ENCODE data around the gene FRAS1.

Gene FRAS1

DNA sequence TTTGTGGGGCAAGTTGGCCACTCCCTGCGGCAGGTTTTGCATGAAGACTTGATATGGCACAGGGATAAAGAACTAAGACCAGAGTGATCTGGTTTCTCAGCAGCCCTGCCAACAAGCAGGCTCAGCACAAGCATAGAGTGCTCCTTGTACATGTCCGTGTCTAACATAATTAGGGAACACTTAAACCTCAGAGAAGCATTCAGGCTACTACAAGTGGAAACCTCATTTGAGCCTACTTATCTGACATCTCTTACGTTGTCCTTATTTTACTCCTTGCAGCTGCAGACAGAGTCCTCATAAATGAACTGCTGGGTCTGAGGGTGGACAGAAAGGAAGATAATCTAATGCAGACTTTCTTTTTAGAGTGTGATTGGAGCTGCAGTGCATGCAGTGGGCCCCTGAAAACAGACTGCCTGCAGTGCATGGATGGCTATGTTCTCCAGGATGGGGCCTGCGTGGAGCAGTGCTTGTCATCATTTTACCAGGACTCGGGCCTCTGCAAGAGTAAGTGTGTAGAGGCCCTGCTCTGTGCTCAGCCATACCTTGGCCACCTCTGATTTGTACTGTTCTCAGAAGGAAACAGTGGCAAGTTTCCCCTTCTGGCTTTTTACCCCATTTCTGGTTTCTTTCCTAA lies 315.3 kb downstream of the FRAS1 start:
- no peak for DNase-seq (ENCODE audit: low spot score)

DNA sequence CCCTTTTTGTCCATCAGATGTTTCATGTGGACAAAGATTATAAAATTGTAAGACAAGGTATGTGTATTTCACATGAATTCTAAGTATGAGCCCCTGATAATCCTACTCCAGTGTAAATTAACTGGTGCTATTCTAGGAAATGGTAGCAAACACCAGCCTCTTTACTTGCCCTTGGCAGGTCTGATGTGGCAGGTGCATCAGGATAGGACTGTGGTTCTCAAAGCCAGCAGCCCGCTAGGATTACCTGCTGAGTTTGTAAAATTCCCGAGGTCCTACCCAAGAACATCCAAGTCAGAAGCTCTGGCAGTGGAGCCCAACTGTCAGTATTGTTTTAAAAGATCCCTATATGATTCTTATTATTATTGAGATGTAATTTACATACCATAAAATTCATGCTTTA lies 320.4 kb downstream of the FRAS1 start:
- no peak for DNase-seq (ENCODE audit: low spot score)

GRCh38 chr4:78379040-78379439 lies 321.9 kb downstream of the FRAS1 start:
- no peak for DNase-seq (ENCODE audit: low spot score)

DNA sequence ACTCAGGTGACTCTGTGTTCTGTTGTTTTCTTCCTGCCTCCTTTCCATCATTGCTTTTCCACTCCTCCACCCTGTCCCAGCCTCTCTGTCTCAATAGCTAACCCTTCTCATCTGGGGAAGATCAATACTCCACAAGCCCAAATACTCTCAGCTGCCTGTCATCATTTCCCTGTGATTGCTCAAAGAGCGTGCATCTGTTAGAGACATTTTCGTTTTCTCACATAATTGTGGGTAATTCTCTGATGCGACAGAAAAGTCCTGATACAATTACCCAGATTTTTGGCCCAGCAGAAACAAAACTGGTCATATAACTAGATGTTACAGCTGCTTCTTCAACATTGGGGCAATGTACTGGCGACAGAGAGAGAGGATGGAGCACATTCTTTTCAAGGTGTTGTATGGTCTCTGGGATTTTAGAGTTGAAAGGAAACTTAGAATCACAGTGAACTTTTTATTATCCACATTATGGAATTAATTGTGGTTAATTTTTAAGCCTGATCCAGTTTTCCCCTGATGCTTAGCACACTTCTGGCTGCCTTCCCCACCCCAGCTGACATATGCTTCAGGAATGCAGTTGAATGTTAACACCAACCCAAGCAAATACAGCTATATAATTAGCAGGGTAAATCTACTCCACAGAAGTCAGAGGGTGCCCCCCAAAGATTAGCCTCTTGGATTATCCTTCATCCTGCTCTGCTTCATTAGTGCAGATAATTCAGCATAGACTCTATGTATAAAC lies 323.0 kb downstream of the FRAS1 start:
- no peak for DNase-seq (ENCODE audit: low spot score)

DNA sequence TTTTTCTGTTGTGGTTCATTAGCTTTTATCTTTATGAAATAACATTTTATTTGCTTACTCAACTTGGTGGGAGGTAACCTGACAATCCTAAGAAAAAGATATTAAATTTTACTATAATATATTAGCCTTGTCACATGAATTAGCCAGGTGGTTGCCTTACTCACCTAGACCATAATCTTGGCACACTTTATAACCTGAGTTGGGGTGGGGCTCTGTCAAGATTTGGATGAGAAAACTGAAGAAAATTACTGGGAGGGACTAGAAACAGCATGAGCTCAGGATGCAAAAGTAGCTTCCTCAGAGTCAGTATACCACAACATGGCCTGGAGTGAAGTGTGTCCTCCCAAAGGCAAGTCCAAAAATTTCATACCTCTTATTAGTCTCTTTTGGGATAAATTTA lies 329.6 kb downstream of the FRAS1 start:
- no peak for DNase-seq (ENCODE audit: low spot score)

- DNase-seq (ENCODE audit: low spot score) = no peak
These were observed 338.5 kb downstream of the FRAS1 start for GRCh38 chr4:78395642-78396041.

DNA sequence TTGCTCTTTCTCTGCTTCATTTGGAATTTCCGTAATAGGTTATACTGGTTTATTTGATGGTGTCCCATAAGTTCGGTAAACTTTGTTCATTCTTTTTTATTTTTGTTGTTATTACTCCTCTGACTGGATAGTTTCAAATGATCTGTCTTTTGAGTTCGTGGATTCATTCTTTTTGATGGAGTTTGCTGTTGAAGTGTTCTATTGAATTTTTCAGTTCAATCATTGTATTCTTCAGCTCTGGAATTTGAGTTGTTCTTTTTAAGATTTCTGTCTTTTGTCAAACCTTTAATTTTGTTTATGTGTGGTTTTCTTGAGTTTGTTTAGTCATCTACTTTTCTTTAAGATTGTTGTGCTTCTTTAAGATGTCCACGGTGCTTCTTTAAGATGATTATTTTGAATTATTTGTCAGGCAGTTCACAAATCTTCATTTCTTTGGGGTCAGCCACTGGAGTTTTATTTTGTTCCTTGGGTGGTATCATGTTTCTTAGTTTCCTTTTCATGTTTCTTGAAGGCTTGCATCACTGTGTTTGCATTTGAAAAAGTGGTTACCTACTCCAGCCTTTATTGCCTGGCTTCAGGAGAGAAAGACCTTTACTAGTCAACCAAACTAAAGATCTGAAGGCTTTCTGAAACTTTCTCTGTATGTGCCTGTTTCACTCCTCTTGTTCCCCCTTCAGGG lies 339.6 kb downstream of the FRAS1 start:
- DNase-seq (ENCODE audit: low spot score) = no peak

DNA sequence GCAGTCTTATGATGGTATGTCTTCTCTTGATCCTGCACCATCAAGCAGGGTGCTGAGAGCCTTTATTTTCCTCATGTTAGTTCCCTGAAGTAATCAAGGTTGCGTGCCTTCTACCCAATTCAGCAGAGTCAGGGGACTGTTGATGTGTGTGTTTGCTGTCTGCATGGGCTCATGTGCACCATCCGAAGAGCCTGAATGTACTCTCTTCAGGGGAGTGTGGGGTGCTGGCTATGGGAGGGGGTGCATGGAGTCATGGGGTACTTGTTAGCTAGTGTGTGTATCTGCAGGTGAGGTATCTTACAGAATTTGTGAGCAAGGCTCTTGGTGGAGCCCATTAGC lies 340.1 kb downstream of the FRAS1 start:
- DNase-seq (ENCODE audit: low spot score) = no peak

DNA sequence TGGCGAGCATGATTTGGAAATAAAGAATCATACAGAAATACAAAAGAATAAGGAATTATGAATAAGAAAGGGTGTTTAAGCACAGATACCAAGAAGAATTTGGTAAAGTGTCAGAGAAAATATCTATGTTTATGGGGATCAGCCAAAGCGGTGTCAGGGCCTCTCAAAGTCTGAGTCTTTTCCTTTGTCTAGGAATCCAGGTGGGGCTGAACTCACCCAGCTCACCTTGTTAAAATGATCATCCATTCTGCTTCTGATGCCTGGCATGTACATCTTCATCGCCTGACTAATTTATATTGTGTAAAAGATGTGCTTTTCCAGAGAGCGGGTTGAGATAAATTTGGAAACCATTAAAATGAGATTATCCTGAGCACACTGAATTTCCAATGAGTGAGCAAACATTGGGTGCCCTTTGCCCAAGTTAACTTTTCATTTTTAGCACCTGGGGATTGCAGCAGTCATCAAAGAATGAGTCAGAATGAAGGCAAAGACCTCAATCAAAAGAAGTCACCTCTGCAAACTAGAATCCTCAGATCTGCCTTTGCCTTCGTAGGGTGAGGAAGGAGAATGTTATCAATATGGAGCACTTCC lies 352.6 kb downstream of the FRAS1 start:
- no peak for DNase-seq (ENCODE audit: low spot score)

DNA sequence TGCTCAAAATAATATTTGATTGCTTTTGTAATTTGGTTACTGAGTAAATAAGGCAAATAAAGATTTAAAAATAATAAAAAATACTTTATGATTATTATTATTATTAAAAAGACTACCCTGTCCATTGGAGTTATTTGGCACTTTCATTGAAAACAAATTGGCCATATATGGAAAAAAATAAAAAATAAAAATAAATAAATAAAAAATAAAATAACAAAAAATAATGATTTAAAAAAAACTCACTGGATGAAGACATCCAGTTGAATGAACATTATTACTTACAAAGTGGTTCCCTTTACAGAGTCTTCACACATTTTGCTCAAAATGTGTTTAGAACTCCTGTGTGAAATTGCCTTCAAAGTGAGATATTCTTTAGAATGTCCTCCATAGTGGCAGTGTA lies 353.1 kb downstream of the FRAS1 start:
- DNase-seq (ENCODE audit: low spot score) = no peak

- no peak for DNase-seq (ENCODE audit: low spot score)
These were observed 353.6 kb downstream of the FRAS1 start for GRCh38 chr4:78410676-78411075.

DNA sequence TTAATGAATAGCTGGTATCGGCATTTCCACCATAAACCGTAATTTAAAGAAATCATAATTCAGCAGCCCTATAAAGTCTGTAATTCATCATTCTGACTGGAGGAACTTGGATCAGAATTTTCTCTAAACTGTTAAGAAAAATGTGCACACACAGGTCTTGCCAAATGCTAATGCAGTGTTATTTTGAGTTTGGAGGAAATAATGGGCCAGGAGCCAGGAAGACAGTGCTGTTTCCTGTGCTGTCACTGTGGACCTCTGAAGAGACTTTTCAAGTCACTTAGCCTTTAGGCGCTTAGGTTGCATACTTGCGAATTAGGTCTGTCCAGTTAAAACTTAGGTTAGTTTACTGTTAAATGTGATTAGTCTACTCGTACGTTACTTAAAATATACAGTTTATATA lies 357.0 kb downstream of the FRAS1 start:
- DNase-seq (ENCODE audit: low spot score) = no peak

GRCh38 chr4:78417603-78418002 lies 360.5 kb downstream of the FRAS1 start:
- no peak for DNase-seq (ENCODE audit: low spot score)

- no peak for DNase-seq (ENCODE audit: low spot score)
These were observed 361.3 kb downstream of the FRAS1 start for GRCh38 chr4:78418406-78418805.

DNA sequence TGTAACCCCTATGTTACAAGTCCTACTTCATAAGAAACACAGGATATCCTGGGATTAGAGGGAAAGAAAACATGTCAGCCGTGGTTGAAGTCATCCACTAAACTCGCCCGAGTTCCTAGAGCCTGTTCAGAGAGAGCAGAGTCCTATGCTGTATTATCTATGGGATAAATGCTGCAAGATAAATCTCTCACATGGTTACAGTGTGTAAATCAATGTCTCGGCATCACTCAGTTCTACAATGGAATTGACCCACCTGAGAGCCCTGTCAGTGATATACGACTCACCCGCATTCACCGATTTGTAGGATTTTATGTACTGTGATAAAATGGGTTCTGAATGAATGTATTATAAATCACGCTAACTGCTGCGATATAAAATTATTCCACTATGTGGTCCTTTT lies 366.7 kb downstream of the FRAS1 start:
- DNase-seq (ENCODE audit: low spot score) = no peak

DNA sequence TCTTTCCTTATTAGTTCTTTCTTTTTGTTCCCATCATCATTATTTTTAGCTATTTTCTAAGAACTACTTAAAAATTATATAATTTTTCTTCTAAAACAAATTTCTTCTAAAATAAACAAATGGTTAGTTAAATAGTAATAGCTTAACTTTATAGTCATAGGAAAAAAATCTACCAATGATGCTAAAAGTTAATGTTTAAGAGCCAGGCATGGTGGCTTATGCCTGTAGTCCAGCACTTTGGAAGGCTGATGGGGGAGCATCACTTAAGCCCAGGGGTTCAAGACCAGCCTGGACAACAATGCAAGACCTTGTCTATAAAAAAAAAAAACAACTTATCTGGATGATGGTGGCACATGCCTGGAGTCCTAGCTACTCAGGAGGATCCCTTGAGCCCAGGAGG lies 367.3 kb downstream of the FRAS1 start:
- no peak for DNase-seq (ENCODE audit: low spot score)

- no peak for DNase-seq (ENCODE audit: low spot score)
These were observed 369.8 kb downstream of the FRAS1 start for GRCh38 chr4:78426972-78427371.

GRCh38 chr4:78428996-78429395 lies 371.9 kb downstream of the FRAS1 start:
- DNase-seq (ENCODE audit: low spot score) = no peak

- DNase-seq (ENCODE audit: low spot score) = no peak
These were observed 375.8 kb downstream of the FRAS1 start for GRCh38 chr4:78432896-78433295.

DNA sequence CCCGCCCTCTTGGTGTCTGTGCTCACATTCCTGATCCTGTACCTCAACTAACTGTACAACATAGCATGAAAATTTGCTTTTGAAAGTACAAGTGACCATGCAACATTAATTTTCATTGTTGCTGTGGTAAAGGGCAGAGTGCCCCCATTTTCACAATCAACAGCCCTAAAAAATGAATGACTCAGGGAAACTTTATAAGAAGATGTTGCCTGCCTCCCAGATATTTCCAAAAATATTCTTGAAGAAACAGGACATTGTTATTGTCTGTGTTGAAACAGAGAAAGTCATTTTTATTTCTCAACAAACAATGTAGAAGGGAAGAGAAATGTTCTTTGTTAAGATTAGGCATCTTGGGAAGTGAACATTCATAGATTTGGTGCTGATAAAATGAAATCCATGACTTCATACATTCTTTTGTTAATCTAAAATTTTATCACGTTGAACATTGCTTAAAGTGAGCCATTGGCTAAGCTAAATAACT lies 380.5 kb downstream of the FRAS1 start:
- no peak for DNase-seq (ENCODE audit: low spot score)

GRCh38 chr4:78439328-78439727 lies 382.2 kb downstream of the FRAS1 start:
- no peak for DNase-seq (ENCODE audit: low spot score)

- DNase-seq (ENCODE audit: low spot score) = no peak
These were observed 384.6 kb downstream of the FRAS1 start for GRCh38 chr4:78441756-78442155.

- DNase-seq (ENCODE audit: low spot score) = peak; percentile 37
These were observed 389.5 kb downstream of the FRAS1 start for GRCh38 chr4:78446619-78447018.

Data from hematopoietic multipotent progenitor cell treated with erythropoietin and hydrocortisone succinate and interleukin-3 and kit ligand, for 15 days (in vitro differentiated cells).